ENCODE data around the gene WWOX. TPM values are rescaled to one million over a fixed set of nuclear protein-coding genes. Genes with fewer than 3 reads are reported as not detected.

The WWOX gene
- total and polyA plus RNA-seq, 2 donors (not counting 1 experiment from before 2014, with no cell fraction given) = 10.5 to 42.3 TPM

GRCh38 chr16:78607022-78607421, 507.6 kb downstream of the WWOX start:
- Mint-ChIP-seq H3K9me3 (ENCODE audit: insufficient read depth) (no peaks in the 10 kb centered on the region), H3K4me1 (peaks cover 2% of the 10 kb centered on the region), H3K4me3 (no peak overlapping the region), H3K27ac (no peak overlapping the region), H3K27me3 (no peaks in the 10 kb centered on the region)
- ATAC-seq (ENCODE audit: low read depth) (no peak), DNase-seq (no peak)
- H3K27me3 ChIP-seq (replicated peaks in 1 of 4; ENCODE audit: control extremely low read depth in 1 of 4, control insufficient read depth in 3 of 4, insufficient read depth in 4 of 4, low read length in 3 of 4) = no peaks in the 10 kb centered on the region
- no peak overlapping the region for H2AFZ ChIP-seq (ENCODE audit: insufficient read depth, low read depth, low read length, poor library complexity, severe bottlenecking)
- H3K36me3 ChIP-seq (replicated peaks in 1 of 2; ENCODE audit: control extremely low read depth in 1 of 2, control insufficient read depth in 1 of 2, extremely low read depth in 1 of 2, insufficient read depth in 2 of 2, low read length in 1 of 2) = no peaks in the 10 kb centered on the region
- no peak overlapping the region for H3K9ac ChIP-seq (ENCODE audit: low read length)
- H3K4me1 ChIP-seq (ENCODE audit: control insufficient read depth in 2 of 2, insufficient read depth in 2 of 2, low read length in 2 of 2) = no peaks in the 10 kb centered on the region
- no peak overlapping the region for H3K27ac ChIP-seq (ENCODE audit: low read length in 2 of 2)
- no peak overlapping the region for H3K4me2 ChIP-seq (replicated peaks; ENCODE audit: low read depth, low read length, poor library complexity, severe bottlenecking)
- no peaks in the 10 kb centered on the region for H3K79me2 ChIP-seq (ENCODE audit: control insufficient read depth, insufficient read depth, low read length)
- TF ChIP-seq CTCF (IDR thresholded peaks at IDR 0.05) = no peak
- no peak for TF ChIP-seq EZH2 (IDR thresholded peaks at IDR 0.05; ENCODE audit: borderline replicate concordance, insufficient read depth, low read depth, low read length, poor library complexity, severe bottlenecking)
- no peaks in the 10 kb centered on the region for H3K9me3 ChIP-seq (ENCODE audit: control extremely low read depth in 1 of 3, control insufficient read depth in 2 of 3, insufficient read depth in 1 of 3, low read length in 2 of 3)
- intact Hi-C loops (cut with micrococcal nuclease) = no loop called here
- CTCF ChIA-PET = no interaction called here
- H3K4me3 ChIP-seq (ENCODE audit: control extremely low read depth in 1 of 5, extremely low read depth in 1 of 5, insufficient read depth in 1 of 5, low read depth in 2 of 5, low read length in 4 of 5) = no peak overlapping the region
- WGBS (ENCODE audit: insufficient coverage) = no CpG with 5 or more reads among the region's 5 CpGs
- POLR2A ChIA-PET = no interaction called here
- no peaks in the 10 kb centered on the region for H4K20me1 ChIP-seq (ENCODE audit: control insufficient read depth, insufficient read depth, low read length, poor library complexity, severe bottlenecking)

- CTCF ChIA-PET = no interaction called here
Measured at GRCh38 chr16:78607465-78607864, 508.0 kb downstream of the WWOX start.

More at GRCh38 chr16:78607465-78607864, 508.0 kb downstream of the WWOX start:
- H3K79me2 ChIP-seq (ENCODE audit: control insufficient read depth, insufficient read depth, low read length) = no peaks in the 10 kb centered on the region
- POLR2A ChIA-PET = no interaction called here
- TF ChIP-seq EZH2 (IDR thresholded peaks at IDR 0.05; ENCODE audit: borderline replicate concordance, insufficient read depth, low read depth, low read length, poor library complexity, severe bottlenecking) (no peak), CTCF (IDR thresholded peaks at IDR 0.05) (no peak)
- no peak for DNase-seq
- H4K20me1 ChIP-seq (ENCODE audit: control insufficient read depth, insufficient read depth, low read length, poor library complexity, severe bottlenecking) = no peaks in the 10 kb centered on the region
- H3K36me3 ChIP-seq (replicated peaks in 1 of 2; ENCODE audit: control extremely low read depth in 1 of 2, control insufficient read depth in 1 of 2, extremely low read depth in 1 of 2, insufficient read depth in 2 of 2, low read length in 1 of 2) = no peaks in the 10 kb centered on the region
- Mint-ChIP-seq H3K27me3 (no peaks in the 10 kb centered on the region), H3K4me1 (peaks cover 2% of the 10 kb centered on the region), H3K27ac (no peak overlapping the region), H3K4me3 (no peak overlapping the region), H3K9me3 (ENCODE audit: insufficient read depth) (no peaks in the 10 kb centered on the region)
- H3K27me3 ChIP-seq (replicated peaks in 1 of 4; ENCODE audit: control extremely low read depth in 1 of 4, control insufficient read depth in 3 of 4, insufficient read depth in 4 of 4, low read length in 3 of 4) = no peaks in the 10 kb centered on the region
- no peak for ATAC-seq (ENCODE audit: low read depth)
- no peaks in the 10 kb centered on the region for H3K9me3 ChIP-seq (ENCODE audit: control extremely low read depth in 1 of 3, control insufficient read depth in 2 of 3, insufficient read depth in 1 of 3, low read length in 2 of 3)
- H2AFZ ChIP-seq (ENCODE audit: insufficient read depth, low read depth, low read length, poor library complexity, severe bottlenecking) = no peak overlapping the region
- H3K4me3 ChIP-seq (ENCODE audit: control extremely low read depth in 1 of 5, extremely low read depth in 1 of 5, insufficient read depth in 1 of 5, low read depth in 2 of 5, low read length in 4 of 5) = no peak overlapping the region
- intact Hi-C loops (cut with micrococcal nuclease) = no loop called here
- H3K27ac ChIP-seq (ENCODE audit: low read length in 2 of 2) = no peak overlapping the region
- no peak overlapping the region for H3K9ac ChIP-seq (ENCODE audit: low read length)
- H3K4me1 ChIP-seq (ENCODE audit: control insufficient read depth in 2 of 2, insufficient read depth in 2 of 2, low read length in 2 of 2) = no peaks in the 10 kb centered on the region
- no peak overlapping the region for H3K4me2 ChIP-seq (replicated peaks; ENCODE audit: low read depth, low read length, poor library complexity, severe bottlenecking)
- WGBS (ENCODE audit: insufficient coverage) = 85% methylated on average over 6 of the region's 6 CpGs
